Mesendoderm (in vitro differentiated cells): ENCODE data around the gene SREBF2.

Source experiments
- DNase-seq: peaks from one replicate; pipeline ENCODE4 v3.0.0; 2013
- H2AK5ac ChIP-seq: 2 replicates; pipeline ENCODE4 v1.6.1; 2013; ENCODE audit warnings: low read length, inconsistent platforms
- H2BK120ac ChIP-seq: 2 replicates; pipeline ENCODE4 v1.6.1; 2013; ENCODE audit warnings: low read depth, mild to moderate bottlenecking, low read length, moderate library complexity, mixed read lengths
- H2BK15ac ChIP-seq: replicated peaks from 2 replicates; pipeline ENCODE4 v1.6.1; 2013; ENCODE audit warnings: low read depth, mild to moderate bottlenecking, moderate library complexity
- H2BK5ac ChIP-seq: 2 replicates; pipeline ENCODE4 v1.6.1; 2013; ENCODE audit warnings: low read length, inconsistent platforms
- H3K18ac ChIP-seq: 2 replicates; pipeline ENCODE4 v1.6.1; 2013; ENCODE audit warnings: mild to moderate bottlenecking, low read length, mixed read lengths
- H3K23ac ChIP-seq: one replicate; pipeline ENCODE4 v1.6.1; 2013; ENCODE audit warnings: low read length
- H3K27ac ChIP-seq: 2 replicates; pipeline ENCODE4 v1.5.1; 2013; ENCODE audit warnings: low read depth, mild to moderate bottlenecking, inconsistent platforms, low read length, moderate library complexity
- H3K27me3 ChIP-seq: 2 replicates; pipeline ENCODE4 v1.6.1; 2013; ENCODE audit warnings: low read length, control low read depth, mild to moderate bottlenecking, inconsistent platforms; ENCODE audit not compliant: insufficient read depth, poor library complexity
- H3K36me3 ChIP-seq: 2 replicates; pipeline ENCODE4 v1.6.1; 2013; ENCODE audit warnings: low read length, inconsistent platforms; ENCODE audit not compliant: control insufficient read depth, insufficient read depth
- H3K4ac ChIP-seq: one replicate; pipeline ENCODE4 v1.6.1; 2013; ENCODE audit warnings: low read depth, mild to moderate bottlenecking, low read length, moderate library complexity
- H3K4me1 ChIP-seq: 2 replicates; pipeline ENCODE4 v1.6.1; 2013; ENCODE audit warnings: low read depth, low read length, inconsistent platforms; ENCODE audit not compliant: control insufficient read depth
- H3K4me2 ChIP-seq: 2 replicates; pipeline ENCODE4 v1.6.1; 2013; ENCODE audit warnings: low read length
- H3K4me3 ChIP-seq: 2 replicates; pipeline ENCODE4 v1.5.1; 2013; ENCODE audit warnings: mild to moderate bottlenecking, low read length
- H3K56ac ChIP-seq: one replicate; pipeline ENCODE4 v1.6.1; 2013; ENCODE audit warnings: low read length
- H3K79me1 ChIP-seq: 2 replicates; pipeline ENCODE4 v1.6.1; 2013; ENCODE audit warnings: low read length, inconsistent platforms
- H3K79me2 ChIP-seq: 2 replicates; pipeline ENCODE4 v1.6.1; 2013; ENCODE audit warnings: mild to moderate bottlenecking, low read length; ENCODE audit not compliant: control insufficient read depth, insufficient read depth
- H3K9ac ChIP-seq: 2 replicates; pipeline ENCODE4 v1.6.1; 2013; ENCODE audit warnings: low read length, inconsistent platforms
- H4K5ac ChIP-seq: one replicate; pipeline ENCODE4 v1.6.1; 2013; ENCODE audit warnings: low read length
- H4K8ac ChIP-seq: one replicate; pipeline ENCODE4 v1.6.1; 2013; ENCODE audit warnings: low read depth, mild to moderate bottlenecking, control low read depth, low read length, moderate library complexity
- WGBS: extraction: QIAGEN DNeasy Blood & Tissue Kit; methylation state at CpG from one replicate; pipeline ENCODE4 v1.1.7; 2013; ENCODE audit warnings: low lambda C conversion rate, missing lambda C conversion rate; ENCODE audit not compliant: insufficient coverage; ENCODE audit errors: extremely low coverage; 5-methylcytosine and 5-hydroxymethylcytosine counted together

Gene SREBF2

GRCh38 chr22:41857155-41857859 lies 24.4 kb downstream of the SREBF2 start:
- Histone ChIP-seq H3K36me3 (no peaks in the 10 kb centered on the region), H3K9ac (no peak overlapping the region), H2BK5ac (no peak overlapping the region), H2AK5ac (no peak overlapping the region), H4K8ac (no peak overlapping the region), H2BK15ac (no peak overlapping the region), H3K4me2 (no peak overlapping the region), H3K27me3 (no peaks in the 10 kb centered on the region), H3K4ac (no peak overlapping the region), H3K79me2 (peaks cover 52% of the 10 kb centered on the region), H4K5ac (no peak overlapping the region), H3K27ac (peak overlapping the region; percentile 45), H3K4me1 (no peaks in the 10 kb centered on the region), H3K18ac (peak overlapping the region; percentile 2), H3K4me3 (no peak overlapping the region), H3K23ac (no peak overlapping the region), H3K79me1 (peaks cover 11% of the 10 kb centered on the region), H2BK120ac (no peak overlapping the region), H3K56ac (no peak overlapping the region)
- peak; percentile 94 for DNase-seq
- WGBS = no CpG with 5 or more reads among the region's 7 CpGs

- H3K36me3 ChIP-seq = no peaks in the 10 kb centered on the region
- no peak overlapping the region for H3K18ac ChIP-seq
These were observed 24.9 kb downstream of the SREBF2 start for GRCh38 chr22:41857860-41858199.

GRCh38 chr22:41862160-41862529 lies 29.2 kb downstream of the SREBF2 start:
- Histone ChIP-seq H3K4me3 (no peak overlapping the region), H4K8ac (no peak overlapping the region), H2AK5ac (no peak overlapping the region), H3K9ac (no peak overlapping the region), H3K4me2 (no peak overlapping the region), H3K4me1 (no peaks in the 10 kb centered on the region), H2BK15ac (no peak overlapping the region), H3K56ac (no peak overlapping the region), H3K23ac (no peak overlapping the region), H2BK5ac (no peak overlapping the region), H4K5ac (no peak overlapping the region), H3K36me3 (peaks cover 3% of the 10 kb centered on the region), H3K4ac (no peak overlapping the region), H3K79me1 (peaks cover 25% of the 10 kb centered on the region), H3K27ac (no peak overlapping the region), H2BK120ac (no peak overlapping the region), H3K18ac (no peak overlapping the region), H3K27me3 (no peaks in the 10 kb centered on the region), H3K79me2 (peaks cover 57% of the 10 kb centered on the region)
- WGBS = no CpG with 5 or more reads among the region's 4 CpGs
- no peak for DNase-seq

More at GRCh38 chr22:41857860-41858199, 24.9 kb downstream of the SREBF2 start:
- H2BK5ac ChIP-seq = no peak overlapping the region
- no peak overlapping the region for H3K4me3 ChIP-seq
- no peak overlapping the region for H4K5ac ChIP-seq
- H3K79me1 ChIP-seq = peaks cover 15% of the 10 kb centered on the region
- no peaks in the 10 kb centered on the region for H3K27me3 ChIP-seq
- H3K4ac ChIP-seq = no peak overlapping the region
- no peak overlapping the region for H3K27ac ChIP-seq
- H3K79me2 ChIP-seq = peaks cover 54% of the 10 kb centered on the region
- no peak overlapping the region for H3K9ac ChIP-seq
- no peak overlapping the region for H2BK15ac ChIP-seq
- H2BK120ac ChIP-seq = no peak overlapping the region
- H4K8ac ChIP-seq = no peak overlapping the region
- H3K4me2 ChIP-seq = no peak overlapping the region
- no peak for DNase-seq
- H3K56ac ChIP-seq = no peak overlapping the region
- H3K23ac ChIP-seq = no peak overlapping the region
- H2AK5ac ChIP-seq = no peak overlapping the region
- no peaks in the 10 kb centered on the region for H3K4me1 ChIP-seq

GRCh38 chr22:41862530-41863266 lies 29.8 kb downstream of the SREBF2 start:
- H3K9ac ChIP-seq = no peak overlapping the region
- H3K4ac ChIP-seq = no peak overlapping the region
- peaks cover 3% of the 10 kb centered on the region for H3K36me3 ChIP-seq
- H3K56ac ChIP-seq = no peak overlapping the region
- no peak overlapping the region for H2BK120ac ChIP-seq
- H2BK15ac ChIP-seq = no peak overlapping the region
- peaks cover 55% of the 10 kb centered on the region for H3K79me2 ChIP-seq
- no CpG with 5 or more reads among the region's 11 CpGs for WGBS
- no peak overlapping the region for H4K8ac ChIP-seq
- no peak overlapping the region for H2AK5ac ChIP-seq
- peaks cover 25% of the 10 kb centered on the region for H3K79me1 ChIP-seq
- H3K27me3 ChIP-seq = no peaks in the 10 kb centered on the region
- H3K4me3 ChIP-seq = no peak overlapping the region
- no peak overlapping the region for H4K5ac ChIP-seq
- H3K23ac ChIP-seq = no peak overlapping the region
- no peak overlapping the region for H3K18ac ChIP-seq
- no peak overlapping the region for H3K4me2 ChIP-seq
- no peaks in the 10 kb centered on the region for H3K4me1 ChIP-seq
- DNase-seq = no peak
- H3K27ac ChIP-seq = no peak overlapping the region
- no peak overlapping the region for H2BK5ac ChIP-seq

GRCh38 chr22:41863472-41863871 lies 30.6 kb downstream of the SREBF2 start:
- H3K79me1 ChIP-seq = peaks cover 26% of the 10 kb centered on the region
- H3K9ac ChIP-seq = no peak overlapping the region
- H3K4me1 ChIP-seq = no peaks in the 10 kb centered on the region
- H3K4me3 ChIP-seq = no peak overlapping the region
- H3K27ac ChIP-seq = no peak overlapping the region
- H3K79me2 ChIP-seq = peaks cover 48% of the 10 kb centered on the region
- no peak overlapping the region for H3K4ac ChIP-seq
- no peak overlapping the region for H2BK5ac ChIP-seq
- no peak for DNase-seq
- no peak overlapping the region for H3K18ac ChIP-seq
- H2AK5ac ChIP-seq = no peak overlapping the region
- H2BK120ac ChIP-seq = no peak overlapping the region
- H4K5ac ChIP-seq = no peak overlapping the region
- no peak overlapping the region for H4K8ac ChIP-seq
- H3K23ac ChIP-seq = no peak overlapping the region
- no CpG with 5 or more reads among the region's 2 CpGs for whole genome bisulfite sequencing
- H3K4me2 ChIP-seq = no peak overlapping the region
- H3K36me3 ChIP-seq = peaks cover 7% of the 10 kb centered on the region
- H3K56ac ChIP-seq = no peak overlapping the region
- H3K27me3 ChIP-seq = no peaks in the 10 kb centered on the region
- H2BK15ac ChIP-seq = no peak overlapping the region
